IMR-90 (cell line): ENCODE measurements around the gene ABHD12. TPM values are rescaled to one million over a fixed set of nuclear protein-coding genes. Genes with fewer than 3 reads are reported as not detected.

ENCODE experiments used
- ATAC-seq: fragments of 200-7000 bp; cut with Tn5 transposase; 2 replicates; pipeline ENCODE4 v1.9.1; 2020; ENCODE audit warnings: low read depth, mild to moderate bottlenecking, moderate library complexity
- BruUV-seq: library from RNA; stranded (reverse); fragments of 400-500 nt; replicated peaks from 2 replicates; lab custom pipeline; 2021; lab: Mats Ljungman, UMichigan
- CTCF ChIA-PET: fragments of 300-600 bp; formaldehyde crosslinking; extraction: SDS; loops from one replicate; lab custom pipeline; 2021; ENCODE audit warnings: antibody characterized with exemption; lab: Yijun Ruan, JAX
- POLR2A ChIA-PET: fragments of 300-600 bp; sonication (Branson Sonifier 250); formaldehyde crosslinking; loops from one replicate; lab custom pipeline; 2022; ENCODE audit warnings: antibody characterized with exemption; ENCODE audit not compliant: unreplicated experiment; lab: Charles Lee
- DNase-seq: peaks from one replicate; pipeline ENCODE4 v3.0.0; 2013
- H2AFZ ChIP-seq: replicated peaks from 2 replicates; pipeline ENCODE3; 2013; ENCODE audit warnings: low read length, mild to moderate bottlenecking; ENCODE audit not compliant: poor library complexity
- H2AK5ac ChIP-seq: 2 replicates; pipeline ENCODE4 v1.6.1; 2013; ENCODE audit warnings: low read depth, low read length, inconsistent platforms
- H2AK9ac ChIP-seq: replicated peaks from 2 replicates; pipeline ENCODE3; 2013; ENCODE audit warnings: mild to moderate bottlenecking, low read depth, low read length, moderate library complexity; ENCODE audit not compliant: poor library complexity
- H2BK120ac ChIP-seq: 2 replicates; pipeline ENCODE4 v1.6.1; 2013; ENCODE audit warnings: low read depth, low read length, inconsistent platforms
- H2BK15ac ChIP-seq: 3 replicates; pipeline ENCODE4 v1.6.1; 2013; ENCODE audit warnings: low read depth, low read length, inconsistent platforms
- H2BK20ac ChIP-seq: 2 replicates; pipeline ENCODE4 v1.6.1; 2013; ENCODE audit warnings: low read depth, mild to moderate bottlenecking, inconsistent platforms, low read length, moderate library complexity
- H2BK5ac ChIP-seq: 2 replicates; pipeline ENCODE4 v1.6.1; 2013; ENCODE audit warnings: mild to moderate bottlenecking, low read depth, low read length, inconsistent platforms; ENCODE audit not compliant: poor library complexity, severe bottlenecking
- H3K14ac ChIP-seq: replicated peaks from 2 replicates; pipeline ENCODE4 v1.6.1; 2013; ENCODE audit warnings: low read depth, low read length, inconsistent platforms
- H3K18ac ChIP-seq: 2 replicates; pipeline ENCODE4 v1.6.1; 2013; ENCODE audit warnings: low read depth, low read length, control low read depth
- H3K23ac ChIP-seq: 2 replicates; pipeline ENCODE4 v1.6.1; 2013; ENCODE audit warnings: low read depth, low read length, inconsistent platforms
- H3K27ac ChIP-seq: 2 replicates; pipeline ENCODE4 v1.5.1; 2013; ENCODE audit warnings: mild to moderate bottlenecking, control low read depth, low read length; ENCODE audit not compliant: insufficient read depth
- H3K27me3 ChIP-seq: 2 replicates; pipeline ENCODE4 v1.6.1; 2013; ENCODE audit warnings: low read length; ENCODE audit not compliant: control insufficient read depth, insufficient read depth
- H3K36me3 ChIP-seq: 2 replicates; pipeline ENCODE4 v1.6.1; 2013; ENCODE audit warnings: low read length, mixed read lengths; ENCODE audit not compliant: control insufficient read depth, insufficient read depth
- H3K4ac ChIP-seq: 2 replicates; pipeline ENCODE4 v1.6.1; 2013; ENCODE audit warnings: low read depth, low read length, inconsistent platforms
- H3K4me1 ChIP-seq: 2 replicates; pipeline ENCODE4 v1.6.1; 2013; ENCODE audit warnings: low read length, mixed read lengths; ENCODE audit not compliant: control insufficient read depth, insufficient read depth
- H3K4me2 ChIP-seq: 2 replicates; pipeline ENCODE4 v1.6.1; 2013; ENCODE audit warnings: low read depth, mild to moderate bottlenecking, control low read depth, low read length, moderate library complexity
- H3K4me3 ChIP-seq: 2 replicates; pipeline ENCODE4 v1.5.1; 2013; ENCODE audit warnings: low read depth, mild to moderate bottlenecking, control low read depth, low read length, moderate library complexity; ENCODE audit not compliant: insufficient read depth
- H3K56ac ChIP-seq: 2 replicates; pipeline ENCODE4 v1.6.1; 2013; ENCODE audit warnings: low read length, inconsistent platforms; ENCODE audit not compliant: insufficient read depth; ENCODE audit errors: extremely low read depth
- H3K79me1 ChIP-seq, 2 experiments: 2 replicates each; pipeline ENCODE4 v1.6.1; 2013; ENCODE audit warnings: low read length in 2 of 2, inconsistent platforms in 1 of 2, low read depth in 1 of 2
- H3K9ac ChIP-seq: 2 replicates; pipeline ENCODE4 v1.6.1; 2013; ENCODE audit warnings: low read depth, low read length, control low read depth
- H3K9me1 ChIP-seq: 2 replicates; pipeline ENCODE4 v1.6.1; 2013; ENCODE audit warnings: low read length, inconsistent platforms; ENCODE audit not compliant: insufficient read depth
- H3K9me3 ChIP-seq: 2 replicates; pipeline ENCODE4 v1.6.1; 2013; ENCODE audit warnings: low read length; ENCODE audit not compliant: control insufficient read depth, insufficient read depth
- H4K20me1 ChIP-seq: 2 replicates; pipeline ENCODE4 v1.6.1; 2013; ENCODE audit warnings: low read length, inconsistent platforms; ENCODE audit not compliant: insufficient read depth
- H4K5ac ChIP-seq: 2 replicates; pipeline ENCODE4 v1.6.1; 2013; ENCODE audit warnings: mild to moderate bottlenecking, low read depth, low read length, control low read depth
- H4K8ac ChIP-seq, 2 experiments: 2 replicates each; pipeline ENCODE4 v1.6.1; 2013; ENCODE audit warnings: low read depth in 2 of 2, low read length in 2 of 2, control low read depth in 1 of 2, inconsistent platforms in 1 of 2
- H4K91ac ChIP-seq: 2 replicates; pipeline ENCODE4 v1.6.1; 2013; ENCODE audit warnings: low read depth, low read length, inconsistent platforms; ENCODE audit not compliant: insufficient read depth
- CHD1 ChIP-seq: IDR thresholded peaks from 2 replicates; pipeline ENCODE4 v1.6.1; 2012; ENCODE audit warnings: low read depth, low read length, improper control_type of control experiment
- CTCF ChIP-seq: conservative IDR thresholded peaks from 2 replicates; pipeline ENCODE4 v1.5.1; 2012; ENCODE audit warnings: mild to moderate bottlenecking, low read depth, low read length, improper control_type of control experiment
- ELK1 ChIP-seq: fragments of 150-350 bp; IDR thresholded peaks from 2 replicates; pipeline ENCODE4 v1.6.1; 2016; ENCODE audit warnings: low read depth, mild to moderate bottlenecking, low read length, moderate library complexity, borderline replicate concordance
- MAZ ChIP-seq: IDR thresholded peaks from 2 replicates; pipeline ENCODE4 v1.6.1; 2012; ENCODE audit warnings: low read depth, mild to moderate bottlenecking, low read length, improper control_type of control experiment, moderate library complexity, borderline replicate concordance
- POLR2A ChIP-seq: IDR thresholded peaks from 2 replicates; pipeline ENCODE4 v1.6.1; 2012; ENCODE audit warnings: mild to moderate bottlenecking, low read depth, low read length
- RAD21 ChIP-seq: IDR thresholded peaks from 2 replicates; pipeline ENCODE4 v1.6.1; 2012; ENCODE audit warnings: low read length, improper control_type of control experiment
- RCOR1 ChIP-seq: IDR thresholded peaks from 2 replicates; pipeline ENCODE4 v1.6.1; 2012; ENCODE audit warnings: mild to moderate bottlenecking, low read length, improper control_type of control experiment; ENCODE audit not compliant: insufficient replicate concordance
- RFX5 ChIP-seq: IDR thresholded peaks from 2 replicates; pipeline ENCODE4 v1.8.0; 2012; ENCODE audit warnings: low read depth, mild to moderate bottlenecking, low read length, moderate library complexity
- SMC3 ChIP-seq: fragments of 150-350 bp; IDR thresholded peaks from 2 replicates; pipeline ENCODE4 v1.6.1; 2016; ENCODE audit warnings: low read depth, mild to moderate bottlenecking, antibody characterized with exemption, low read length, moderate library complexity
- WGBS, 2 experiments: methylation state at CpG; one replicate each; pipeline versions ENCODE4 v1.1.5 to v1.1.7; 2013; ENCODE audit warnings: missing lambda C conversion rate in 2 of 2; ENCODE audit not compliant: insufficient read length in 1 of 2; ENCODE audit errors: extremely low coverage in 2 of 2; 5-methylcytosine and 5-hydroxymethylcytosine counted together
- dilution Hi-C: fragments of 300-500 bp; cut with HindIII; formaldehyde crosslinking; loops from one replicate; pipeline ENCODE4 v1.14.3; 2018; ENCODE audit warnings: low sequenced_read_pairs; ENCODE audit not compliant: unreplicated experiment
- in situ Hi-C: fragments of 300-500 bp; cut with MboI; formaldehyde crosslinking; loops from 3 replicates; pipeline ENCODE4 v1.14.3; 2019; ENCODE audit warnings: low sequenced_read_pairs, inconsistent platforms, mixed read lengths
- intact Hi-C: fragments of 100-400 bp; cut with micrococcal nuclease; formaldehyde crosslinking; loops from 2 replicates; pipeline ENCODE4 v1.10.0; 2022
- polyA plus RNA-seq, 3 experiments: library from polyadenylated mRNA; depleted of rRNA; stranded (reverse); fragments of >200 nt; gene quantifications; 2 replicates each; pipeline ENCODE4 v1.2.3, GENCODE V29; 2012; ENCODE audit warnings: low replicate concordance in 1 of 3
- total RNA-seq: library from RNA; depleted of rRNA; stranded (reverse); fragments of >200 nt; gene quantifications from 2 replicates; pipeline ENCODE4 v1.2.3, GENCODE V29; 2012

ABHD12 gene
- total and polyA plus RNA-seq, 2 of the 4 experiments (the other 2 are of a cell fraction) = 80.7 to 108 TPM

- ATAC-seq = no peak
Measured at GRCh38 chr20:25254571-25254970, 136.1 kb downstream of the ABHD12 start.

More at GRCh38 chr20:25254571-25254970, 136.1 kb downstream of the ABHD12 start:
- H3K23ac ChIP-seq = no peak overlapping the region; the same call in 1 of the 2 replicates
- H3K27ac ChIP-seq = no peak overlapping the region
- H2BK120ac ChIP-seq = no peak overlapping the region
- no TSS peak for BruUV-seq
- DNase-seq = no peak
- peaks cover 14% of the 10 kb centered on the region for H3K4me1 ChIP-seq
- no peaks in the 10 kb centered on the region for H3K9me3 ChIP-seq
- ChIA-PET CTCF (no interaction called here), POLR2A (interaction anchor here (0.7 kb wide), 1 partner anchor 70 kb away, joined by 4 read pairs; no protein-coding TSS in a partner anchor)
- no peak overlapping the region for H4K8ac ChIP-seq
- H2BK20ac ChIP-seq = no peak overlapping the region
- WGBS, 2 experiments = 75% methylated on average over 2 of the region's 5 CpGs; no CpG with 5 or more reads in 1 of the 2 experiments
- H3K4ac ChIP-seq = no peak overlapping the region
- H2AK9ac ChIP-seq = no peak overlapping the region
- no peak overlapping the region for H2AFZ ChIP-seq
- peaks cover 92% of the 10 kb centered on the region for H4K20me1 ChIP-seq
- no peak overlapping the region for H4K91ac ChIP-seq
- in situ Hi-C loops = loop anchor here (10.0 to 25.0 kb wide), 5 partner anchors 60 to 1617 kb away; partner anchors contain the start of genes APMAP, CST3 and ENTPD6
- dilution Hi-C loops = no loop called here
- H3K9me1 ChIP-seq = peaks cover 44% of the 10 kb centered on the region
- H3K4me2 ChIP-seq = no peak overlapping the region
- no peak overlapping the region for H3K18ac ChIP-seq
- H3K9ac ChIP-seq = no peak overlapping the region
- H3K79me1 ChIP-seq = peaks cover 33 to 89% of the 10 kb centered on the region in 2 experiments
- H3K4me3 ChIP-seq = no peak overlapping the region
- no peak for TF ChIP-seq ELK1
- no peak for TF ChIP-seq CTCF
- TF ChIP-seq SMC3 = no peak
- TF ChIP-seq CHD1 = no peak
- no peak for TF ChIP-seq POLR2A
- TF ChIP-seq RCOR1 = no peak
- TF ChIP-seq MAZ = no peak
- TF ChIP-seq RAD21 = no peak
- no peak for TF ChIP-seq RFX5
- peaks cover 17% of the 10 kb centered on the region for H3K36me3 ChIP-seq
- H2BK15ac ChIP-seq = no peak overlapping the region
- H3K56ac ChIP-seq = no peak overlapping the region
- no peak overlapping the region for H2AK5ac ChIP-seq
- no peak overlapping the region for H4K5ac ChIP-seq
- H3K14ac ChIP-seq = no peak overlapping the region
- intact Hi-C loops = no loop called here
- H3K27me3 ChIP-seq = no peaks in the 10 kb centered on the region
- no peak overlapping the region for H2BK5ac ChIP-seq
